ENCODE measurements around the gene ZNF273. TPM values are rescaled to one million over a fixed set of nuclear protein-coding genes. Genes with fewer than 3 reads are reported as not detected.
"Not testable (repeated sequence)": the region's sequence is repeated elsewhere in the genome, so short reads cannot be mapped to it uniquely, and the experiment has no call there.

Gene ZNF273
- under 1 TPM; 0.24 to 1.00 (median 0.78) TPM for total RNA-seq
- long read RNA-seq, partial matches to known transcripts, result 0 of 1 reads
- long read RNA-seq, other reads (novel, unspliced or antisense), result 1 of 1 reads

DNA sequence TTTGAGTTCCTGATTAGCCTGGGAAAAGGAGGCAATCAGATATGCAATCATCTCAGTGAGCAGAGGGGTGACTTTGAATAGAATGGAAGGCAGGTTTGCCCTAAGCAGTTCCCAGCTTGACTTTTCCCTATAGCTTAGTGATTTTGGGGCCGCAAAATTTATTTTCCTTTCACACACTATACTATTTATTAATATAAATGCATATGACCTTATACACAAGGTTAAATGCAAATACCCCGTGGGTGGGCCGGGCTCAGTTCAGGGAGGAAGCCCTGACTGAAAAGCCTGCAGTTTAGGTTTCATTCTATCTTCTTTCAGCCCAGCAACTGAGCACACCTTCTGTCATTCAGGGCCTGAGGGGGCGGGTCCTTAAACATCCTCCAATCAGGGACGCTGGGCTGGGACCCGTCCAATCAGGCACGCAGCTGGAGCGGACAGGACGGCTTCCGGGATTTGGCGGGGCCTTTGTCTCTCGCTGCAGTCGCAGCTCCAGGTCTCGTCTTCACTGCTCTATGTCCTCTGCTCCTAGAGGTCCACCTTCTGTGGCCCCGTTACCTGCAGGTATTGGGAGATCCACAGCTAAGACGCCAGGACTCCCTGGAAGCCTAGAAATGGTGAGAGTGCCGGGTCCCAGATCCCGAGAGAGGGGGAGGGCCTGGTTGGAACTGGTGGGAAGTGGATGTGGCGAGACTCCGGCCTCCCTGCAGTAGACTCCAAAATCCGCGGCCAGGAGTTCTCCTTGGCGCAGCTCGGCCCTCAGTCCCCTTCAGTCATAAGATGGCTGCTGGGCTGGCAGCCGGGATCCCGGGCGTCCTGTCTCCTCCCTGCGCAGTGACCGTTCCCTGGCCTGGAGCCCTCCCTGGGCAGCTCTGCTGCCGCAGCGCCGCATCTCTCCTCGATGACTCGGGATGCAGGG, at the start of gene ZNF273:
TSS of gene ZNF273 (plus strand) at position 468 of the 916 bp plus-strand sequence. CDS start at position 513, 45 bp downstream.
- H3K36me3 ChIP-seq, result no peaks in the 10 kb centered on the region
- H3K9me3 ChIP-seq, result no peaks in the 10 kb centered on the region
- peak; percentile 99 to 100 (median 100) for ATAC-seq
- peak; percentile 93 to 95 (median 95) for DNase-seq
- no peaks in the 10 kb centered on the region for H3K4me1 ChIP-seq
- peak within 1 kb of the TSS; percentile 73 to 85 (median 76) for H3K4me3 ChIP-seq
- 1% methylated on average over 22 of the region's 34 CpGs for WGBS (ENCODE audit: insufficient coverage, low coverage, low lambda C conversion rate, missing lambda C conversion rate)
- peak within 1 kb of the TSS in 2 of 3 donors; percentile 24 to 43 for H3K27ac ChIP-seq
- TF ChIP-seq POLR2A (IDR thresholded peaks at IDR 0.05), result peak; percentile 44
- TF ChIP-seq, protein P1, sequence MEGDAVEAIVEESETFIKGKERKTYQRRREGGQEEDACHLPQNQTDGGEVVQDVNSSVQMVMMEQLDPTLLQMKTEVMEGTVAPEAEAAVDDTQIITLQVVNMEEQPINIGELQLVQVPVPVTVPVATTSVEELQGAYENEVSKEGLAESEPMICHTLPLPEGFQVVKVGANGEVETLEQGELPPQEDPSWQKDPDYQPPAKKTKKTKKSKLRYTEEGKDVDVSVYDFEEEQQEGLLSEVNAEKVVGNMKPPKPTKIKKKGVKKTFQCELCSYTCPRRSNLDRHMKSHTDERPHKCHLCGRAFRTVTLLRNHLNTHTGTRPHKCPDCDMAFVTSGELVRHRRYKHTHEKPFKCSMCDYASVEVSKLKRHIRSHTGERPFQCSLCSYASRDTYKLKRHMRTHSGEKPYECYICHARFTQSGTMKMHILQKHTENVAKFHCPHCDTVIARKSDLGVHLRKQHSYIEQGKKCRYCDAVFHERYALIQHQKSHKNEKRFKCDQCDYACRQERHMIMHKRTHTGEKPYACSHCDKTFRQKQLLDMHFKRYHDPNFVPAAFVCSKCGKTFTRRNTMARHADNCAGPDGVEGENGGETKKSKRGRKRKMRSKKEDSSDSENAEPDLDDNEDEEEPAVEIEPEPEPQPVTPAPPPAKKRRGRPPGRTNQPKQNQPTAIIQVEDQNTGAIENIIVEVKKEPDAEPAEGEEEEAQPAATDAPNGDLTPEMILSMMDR (IDR thresholded peaks at IDR 0.05), result no peak
- intact Hi-C loops (cut with DNase I), result no loop called here
- H3K27me3 ChIP-seq, result no peaks in the 10 kb centered on the region

DNA sequence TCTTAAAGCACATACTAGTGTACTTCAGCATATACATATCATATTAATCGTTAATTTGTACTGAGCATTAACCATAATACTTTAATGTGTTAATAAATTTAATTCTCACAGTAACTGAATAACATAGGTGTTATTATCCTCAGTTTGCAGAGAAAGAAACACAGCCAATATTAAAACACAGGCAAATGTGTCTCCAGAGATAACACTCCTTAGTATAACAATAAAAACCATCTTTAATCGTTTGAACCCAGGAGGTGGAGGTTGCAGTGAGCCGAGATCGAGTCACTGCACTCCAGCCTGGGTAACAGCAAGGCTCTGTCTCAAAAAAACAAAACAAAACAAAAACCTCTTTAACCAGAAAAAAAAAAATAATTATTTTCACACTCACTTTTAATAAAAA, 49.4 kb upstream of the ZNF273 start:
- intact Hi-C loops (cut with DNase I), result no loop called here
- no peaks in the 10 kb centered on the region for H3K36me3 ChIP-seq
- ATAC-seq (no peak), DNase-seq (no peak)
- no peaks in the 10 kb centered on the region for H3K4me1 ChIP-seq
- WGBS (ENCODE audit: insufficient coverage, low coverage, low lambda C conversion rate, missing lambda C conversion rate), result 56% methylated on average over 4 of the region's 4 CpGs
- no peak overlapping the region for H3K4me3 ChIP-seq
- TF ChIP-seq POLR2A (IDR thresholded peaks at IDR 0.05), result no peak
- TF ChIP-seq, protein P1 (IDR thresholded peaks at IDR 0.05), result no peak
- no peak overlapping the region for H3K27ac ChIP-seq
- no peaks in the 10 kb centered on the region for H3K27me3 ChIP-seq
- H3K9me3 ChIP-seq, result no peaks in the 10 kb centered on the region

DNA sequence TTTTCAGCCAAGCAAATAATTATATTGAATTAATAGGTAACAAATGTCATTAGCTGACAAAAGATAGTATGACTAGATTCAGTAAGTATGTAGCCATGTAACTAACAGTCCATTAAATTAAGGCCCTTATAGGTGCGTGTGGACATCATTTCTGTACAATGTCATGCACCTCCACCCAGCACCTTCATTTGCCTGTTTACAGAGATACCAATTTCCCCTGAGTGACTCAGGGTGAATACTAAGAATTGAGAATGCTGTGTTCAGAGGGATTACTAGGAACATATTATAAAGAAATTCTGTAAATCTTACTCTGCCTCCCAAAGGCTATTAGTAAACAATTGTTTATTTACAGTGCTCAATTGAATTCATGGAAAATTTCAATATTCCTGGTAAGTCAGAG, 48.1 kb upstream of the ZNF273 start:
- no peak for ATAC-seq
- no peak overlapping the region for H3K27ac ChIP-seq
- no peaks in the 10 kb centered on the region for H3K4me1 ChIP-seq
- no peak for DNase-seq
- WGBS (ENCODE audit: insufficient coverage, low coverage, low lambda C conversion rate, missing lambda C conversion rate), result 67% methylated on average over 1 of the region's 1 CpG
- TF ChIP-seq POLR2A (IDR thresholded peaks at IDR 0.05), result no peak
- TF ChIP-seq, protein P1 (IDR thresholded peaks at IDR 0.05), result no peak
- H3K9me3 ChIP-seq, result no peaks in the 10 kb centered on the region
- H3K36me3 ChIP-seq, result no peaks in the 10 kb centered on the region
- intact Hi-C loops (cut with DNase I), result no loop called here
- H3K27me3 ChIP-seq, result no peaks in the 10 kb centered on the region
- H3K4me3 ChIP-seq, result no peak overlapping the region

DNA sequence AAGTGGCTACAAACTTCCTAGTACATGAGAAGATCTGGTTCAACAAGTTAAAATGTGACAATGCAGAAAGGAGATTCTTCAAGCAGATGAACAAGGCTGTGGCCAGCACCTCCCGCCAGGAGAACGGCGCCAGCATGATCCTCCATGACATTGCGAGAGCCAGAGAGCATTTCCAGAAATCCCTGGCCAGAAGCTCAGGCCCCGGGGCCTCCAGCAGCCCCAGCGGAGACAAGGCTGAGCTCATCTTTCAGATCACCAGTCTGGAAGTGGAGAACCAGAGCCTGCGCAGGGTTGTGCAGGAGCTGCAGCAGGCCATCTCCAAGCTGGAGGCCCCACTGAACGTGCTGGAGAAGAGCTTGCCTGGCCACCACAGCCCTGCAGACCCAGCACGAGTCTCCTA, 40.1 kb upstream of the ZNF273 start:
- no peaks in the 10 kb centered on the region for H3K4me1 ChIP-seq
- no peaks in the 10 kb centered on the region for H3K9me3 ChIP-seq
- no peak for ATAC-seq
- 78% methylated on average over 4 of the region's 9 CpGs for WGBS (ENCODE audit: insufficient coverage, low coverage, low lambda C conversion rate, missing lambda C conversion rate)
- H3K27me3 ChIP-seq, result no peaks in the 10 kb centered on the region
- intact Hi-C loops (cut with DNase I), result no loop called here
- DNase-seq, result no peak
- H3K4me3 ChIP-seq, result no peak overlapping the region
- H3K27ac ChIP-seq, result no peak overlapping the region
- H3K36me3 ChIP-seq, result no peaks in the 10 kb centered on the region
- TF ChIP-seq, protein P1 (IDR thresholded peaks at IDR 0.05), result no peak
- no peak for TF ChIP-seq POLR2A (IDR thresholded peaks at IDR 0.05)

DNA sequence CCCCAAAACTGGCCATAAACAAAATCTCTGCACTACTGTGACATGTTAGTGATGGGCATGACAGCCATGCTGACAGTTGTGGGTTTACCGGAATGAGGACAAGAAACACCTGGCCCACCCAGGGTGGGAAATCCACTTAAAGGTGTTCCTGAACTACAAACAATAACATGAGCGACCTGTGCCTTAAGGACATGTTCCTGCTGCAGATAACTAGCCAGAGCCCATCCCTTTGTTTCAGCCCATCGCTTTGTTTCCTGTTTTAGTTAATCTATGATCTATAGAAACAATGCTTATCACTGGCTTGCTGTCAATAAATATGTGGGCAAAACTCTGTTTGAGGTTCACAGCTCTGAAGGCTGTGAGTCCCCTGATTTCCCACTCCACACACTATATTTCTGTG, 39.5 kb upstream of the ZNF273 start:
- DNase-seq; H3K27me3 ChIP-seq; ATAC-seq; H3K4me1 ChIP-seq; H3K36me3 ChIP-seq; H3K4me3 ChIP-seq; H3K9me3 ChIP-seq; H3K27ac ChIP-seq; intact Hi-C loops (cut with DNase I): not testable (repeated sequence)
- WGBS (ENCODE audit: insufficient coverage, low coverage, low lambda C conversion rate, missing lambda C conversion rate), result 83% methylated on average over 3 of the region's 3 CpGs

All from right lobe of liver (tissue), 6 donors.